GM12878 (cell line): ENCODE results near the gene ABHD8. TPM values are rescaled to one million over a fixed set of nuclear protein-coding genes. Genes with fewer than 3 reads are reported as not detected.

ENCODE experiments used
- ATAC-seq: fragments of 200-7000 bp; cut with Tn5 transposase; 3 replicates; pipeline ENCODE4 v1.9.1; 2020; ENCODE audit warnings: mild to moderate bottlenecking, moderate library complexity
- BruUV-seq: library from RNA; stranded (reverse); fragments of 400-500 nt; replicated peaks from 2 replicates; lab custom pipeline; 2021; lab: Mats Ljungman, UMichigan
- CTCF ChIA-PET: fragments of 300-600 bp; sonication (Branson Sonifier 250); formaldehyde crosslinking; extraction: SDS; loops from one replicate; lab custom pipeline; 2021; ENCODE audit warnings: inconsistent platforms; lab: Yijun Ruan, JAX
- POLR2A ChIA-PET: fragments of 350-600 bp; formaldehyde crosslinking; extraction: SDS; loops from one replicate; lab custom pipeline; 2021; ENCODE audit warnings: inconsistent platforms; lab: Charles Lee
- RAD21 ChIA-PET: fragments of 300-600 bp; sonication (Branson Sonifier 250); formaldehyde crosslinking; loops from one replicate; lab custom pipeline; 2023; ENCODE audit warnings: antibody characterized with exemption; ENCODE audit not compliant: unreplicated experiment; lab: Charles Lee
- SMC1A ChIA-PET: fragments of 300-600 bp; sonication (Branson Sonifier 250); formaldehyde crosslinking; loops from one replicate; lab custom pipeline; 2023; ENCODE audit not compliant: unreplicated experiment, uncharacterized antibody; lab: Charles Lee
- DNase-seq: peaks from one replicate; pipeline ENCODE4 v3.0.0-alpha.2; 2011; ENCODE audit warnings: low read depth, low spot score
- FAIRE-seq: peaks from 3 replicates; lab custom pipeline; 2011; peaks lifted over from hg19 to GRCh38; lab: Jason Lieb, UNC
- H2AFZ ChIP-seq: 2 replicates; pipeline ENCODE4 v1.6.0; 2011; ENCODE audit warnings: low read depth, low read length, control low read depth; ENCODE audit not compliant: control insufficient read depth
- H3K27ac ChIP-seq: 2 replicates; pipeline ENCODE4 v1.5.1; 2011; ENCODE audit warnings: control low read depth; ENCODE audit not compliant: control insufficient read depth, insufficient read depth
- H3K27me3 ChIP-seq, 2 experiments: replicated peaks in 1 of 2; 2 replicates each; pipeline versions ENCODE4 v1.6.0 to v1.6.1; 2011; ENCODE audit warnings: low read length in 1 of 2; ENCODE audit not compliant: control insufficient read depth in 2 of 2, insufficient read depth in 2 of 2
- H3K36me3 ChIP-seq, 2 experiments: 2 replicates each; pipeline ENCODE4 v1.5.1; 2011; ENCODE audit warnings: low read length in 1 of 2; ENCODE audit not compliant: control insufficient read depth in 2 of 2, insufficient read depth in 2 of 2
- H3K4me1 ChIP-seq: 2 replicates; pipeline ENCODE4 v1.6.1; 2011; ENCODE audit warnings: mild to moderate bottlenecking, low read length, moderate library complexity, mixed read lengths; ENCODE audit not compliant: control insufficient read depth, insufficient read depth
- H3K4me2 ChIP-seq: 2 replicates; pipeline ENCODE4 v1.6.0; 2011; ENCODE audit warnings: control low read depth; ENCODE audit not compliant: control insufficient read depth, insufficient read depth
- H3K4me3 ChIP-seq: fragments of 200-600 bp; sonication (generic); 2 replicates; pipeline ENCODE4 v1.5.1; 2016
- H3K79me2 ChIP-seq: 2 replicates; pipeline ENCODE4 v1.6.0; 2011; ENCODE audit warnings: low read length; ENCODE audit not compliant: control insufficient read depth, insufficient read depth
- H3K9ac ChIP-seq: 2 replicates; pipeline ENCODE4 v1.8.0; 2011; ENCODE audit warnings: low read length, control low read depth, mixed read lengths; ENCODE audit not compliant: control insufficient read depth, insufficient read depth
- H3K9me3 ChIP-seq: replicated peaks from 3 replicates; pipeline ENCODE4 v1.5.1; 2011; ENCODE audit warnings: mild to moderate bottlenecking, low read length; ENCODE audit not compliant: control insufficient read depth, insufficient read depth
- H4K20me1 ChIP-seq: 2 replicates; pipeline ENCODE4 v1.6.0; 2011; ENCODE audit not compliant: control insufficient read depth, insufficient read depth
- BCL11A ChIP-seq: IDR thresholded peaks from 2 replicates; pipeline ENCODE4 v1.6.1; 2011; ENCODE audit warnings: low read depth, low read length
- CTCF ChIP-seq, 3 experiments: IDR thresholded peaks in 2 of 3; conservative IDR thresholded peaks in 1 of 3; 2 replicates each; pipeline ENCODE4 v1.5.1; 2011; ENCODE audit warnings: low read depth in 3 of 3, low read length in 3 of 3, mild to moderate bottlenecking in 3 of 3, control low read depth in 2 of 3, moderate library complexity in 2 of 3, inconsistent platforms in 1 of 3, mixed read lengths in 1 of 3; ENCODE audit not compliant: control insufficient read depth in 2 of 3, insufficient read depth in 1 of 3; ENCODE audit errors: extremely low read depth in 1 of 3
- E2F8 ChIP-seq: fragments of 450-650 bp; IDR thresholded peaks from 2 replicates; pipeline ENCODE4 v1.6.1; 2018; ENCODE audit warnings: mild to moderate bottlenecking, low read depth, moderate library complexity; ENCODE audit not compliant: partially characterized antibody
- EP300 ChIP-seq, 2 experiments: fragments of 150-350 bp in 1 of 2; IDR thresholded peaks; 2 replicates each; pipeline ENCODE4 v1.6.1; 2011 to 2012; ENCODE audit warnings: low read depth in 2 of 2, low read length in 2 of 2, borderline replicate concordance in 1 of 2, improper control_type of control experiment in 1 of 2, inconsistent platforms in 1 of 2; ENCODE audit not compliant: control insufficient read depth in 1 of 2
- IRF3 ChIP-seq: fragments of 450-650 bp; IDR thresholded peaks from 2 replicates; pipeline ENCODE4 v1.6.1; 2014; ENCODE audit warnings: mild to moderate bottlenecking
- IRF4 ChIP-seq: IDR thresholded peaks from 2 replicates; pipeline ENCODE4 v1.6.1; 2011; ENCODE audit warnings: low read depth, low read length
- MEF2B ChIP-seq: fragments of 450-650 bp; IDR thresholded peaks from 2 replicates; pipeline ENCODE4 v1.6.1; 2018; ENCODE audit warnings: mild to moderate bottlenecking, moderate library complexity; ENCODE audit not compliant: partially characterized antibody, poor library complexity, severe bottlenecking
- NR2F1 ChIP-seq: fragments of 450-650 bp; conservative IDR thresholded peaks from 2 replicates; pipeline ENCODE4 v1.6.1; 2017; ENCODE audit warnings: mild to moderate bottlenecking
- PAX8 ChIP-seq: fragments of 450-650 bp; IDR thresholded peaks from 2 replicates; pipeline ENCODE4 v1.6.1; 2017; ENCODE audit warnings: mild to moderate bottlenecking, moderate library complexity
- RAD51 ChIP-seq: fragments of 450-650 bp; IDR thresholded peaks from 2 replicates; pipeline ENCODE4 v1.6.1; 2016; ENCODE audit warnings: moderate library complexity, mild to moderate bottlenecking, inconsistent platforms
- RELA ChIP-seq: fragments of 450-650 bp; IDR thresholded peaks from 2 replicates; pipeline ENCODE4 v1.8.0; 2014; ENCODE audit warnings: borderline replicate concordance; ENCODE audit not compliant: partially characterized antibody
- SMARCA5 ChIP-seq: fragments of 450-650 bp; IDR thresholded peaks from 2 replicates; pipeline ENCODE4 v1.6.1; 2017; ENCODE audit warnings: mild to moderate bottlenecking
- SRF ChIP-seq, 2 experiments: IDR thresholded peaks; 2 replicates each; pipeline ENCODE4 v1.6.1; 2011; ENCODE audit warnings: low read depth in 2 of 2, low read length in 2 of 2, mild to moderate bottlenecking in 1 of 2, moderate library complexity in 1 of 2
- ZNF274 ChIP-seq: IDR thresholded peaks from one replicate; pipeline ENCODE4 v1.8.0; 2011; ENCODE audit not compliant: insufficient read length, insufficient read depth
- WGBS: methylation state at CpG from one replicate; pipeline ENCODE4 v1.1.6; 2016; ENCODE audit warnings: low lambda C conversion rate; ENCODE audit not compliant: insufficient replicate concordance, insufficient coverage; ENCODE audit errors: missing lambda C conversion rate; 5-methylcytosine and 5-hydroxymethylcytosine counted together
- in situ Hi-C: fragments of 300-500 bp; cut with MboI; formaldehyde crosslinking; loops from 9 replicates; pipeline ENCODE4 v1.14.3; 2018; ENCODE audit warnings: mixed read lengths
- intact Hi-C: fragments of 100-400 bp; cut with micrococcal nuclease; formaldehyde crosslinking; loops from one replicate; pipeline ENCODE4 v1.14.2; 2022; ENCODE audit not compliant: unreplicated experiment
- polyA plus RNA-seq, 11 experiments: library from polyadenylated mRNA; depleted of rRNA in 4 of 11; unstranded in 6 of 11; stranded (reverse) in 5 of 11; fragments of >200 nt; fragmentation: Nextera tagmentation in 4 of 11; fragmentation: Illumina TruSeq in 1 of 11; extraction: Ambion mirVana in 4 of 11; extraction: Trizol in 1 of 11; gene quantifications; 1 replicate in 1 of 11; 2 replicates in 10 of 11; pipeline versions ENCODE4 v1.2.1 to v1.2.3, GENCODE V29; 2011 to 2016; ENCODE audit warnings: inconsistent platforms in 2 of 11, missing spikeins in 2 of 11, low read depth in 1 of 11
- total RNA-seq, 4 experiments: library from RNA; depleted of rRNA in 3 of 4; stranded (reverse); fragments of >200 nt in 3 of 4; fragmentation: Illumina TruSeq in 1 of 4; extraction: Trizol in 1 of 4; gene quantifications; 2 replicates each; pipeline versions ENCODE4 v1.2.1 to v1.2.3, GENCODE V29; 2013 to 2021

ABHD8 gene
- total and polyA plus RNA-seq, 10 of the 15 experiments (the other 5 are each of a cell fraction or from before 2014, with no cell fraction given): 0.03 to 12.5 (median 6.0) TPM

- H3K9ac ChIP-seq: no peak overlapping the region
- TF ChIP-seq MEF2B (no peak), IRF4 (no peak), ZNF274 (no peak), IRF3 (no peak), PAX8 (no peak), RELA (no peak), EP300 (IDR thresholded peaks at IDR 0.05; ENCODE audit: borderline replicate concordance in 1 of 2, control insufficient read depth in 1 of 2, low read depth in 2 of 2, low read length in 2 of 2) (no peak), SMARCA5 (no peak), SRF (IDR thresholded peaks at IDR 0.05; ENCODE audit: low read depth in 2 of 2, low read length in 2 of 2) (no peak), BCL11A (no peak), CTCF (IDR thresholded peaks at IDR 0.05 in 2 of 3, conservative IDR thresholded peaks at IDR 0.05 in 1 of 3; ENCODE audit: control insufficient read depth in 2 of 3, extremely low read depth in 1 of 3, insufficient read depth in 1 of 3, low read depth in 3 of 3, low read length in 3 of 3) (no peak), RAD51 (no peak), E2F8 (no peak), NR2F1 (no peak)
- ATAC-seq (no peak), DNase-seq (no peak), FAIRE-seq (no peak)
- ChIA-PET RAD21 (interaction anchor here (0.8 kb wide), 1 partner anchor 12 kb away, joined by 3 read pairs; no protein-coding TSS in a partner anchor), SMC1A (no interaction called here), POLR2A (no interaction called here), CTCF (no interaction called here)
- intact Hi-C loops (no loop called here), in situ Hi-C loops (no loop called here)
- 86% methylated on average over 27 of the region's 27 CpGs for WGBS
- H3K4me1 ChIP-seq: no peaks in the 10 kb centered on the region
- H3K27me3 ChIP-seq: no peaks in the 10 kb centered on the region; a peak in 2 of 4 replicates
- BruUV-seq: no TSS peak
- no peaks in the 10 kb centered on the region for H3K79me2 ChIP-seq
- H3K9me3 ChIP-seq: no peaks in the 10 kb centered on the region
- no peak overlapping the region for H2AFZ ChIP-seq
- no peak overlapping the region for H3K27ac ChIP-seq
- no peak overlapping the region for H3K4me2 ChIP-seq
- H4K20me1 ChIP-seq: no peaks in the 10 kb centered on the region
- H3K36me3 ChIP-seq: no peaks in the 10 kb centered on the region
- H3K4me3 ChIP-seq: no peak overlapping the region
Observed at GRCh38 chr19:17327068-17327653, 23.9 kb upstream of the ABHD8 start.
